DMS53 (cell line): ENCODE measurements around the gene SRPRA.
A peak's percentile ranks its signal among the peaks of the same experiment; 100 is the strongest.
"Not testable (repeated sequence)": the region's sequence is repeated elsewhere in the genome, so short reads cannot be mapped to it uniquely, and the experiment has no call there.

Experiments
- DNase-seq: peaks from one replicate; lab custom pipeline; 2025; lab: John Stamatoyannopoulos, UW

Gene SRPRA

DNA sequence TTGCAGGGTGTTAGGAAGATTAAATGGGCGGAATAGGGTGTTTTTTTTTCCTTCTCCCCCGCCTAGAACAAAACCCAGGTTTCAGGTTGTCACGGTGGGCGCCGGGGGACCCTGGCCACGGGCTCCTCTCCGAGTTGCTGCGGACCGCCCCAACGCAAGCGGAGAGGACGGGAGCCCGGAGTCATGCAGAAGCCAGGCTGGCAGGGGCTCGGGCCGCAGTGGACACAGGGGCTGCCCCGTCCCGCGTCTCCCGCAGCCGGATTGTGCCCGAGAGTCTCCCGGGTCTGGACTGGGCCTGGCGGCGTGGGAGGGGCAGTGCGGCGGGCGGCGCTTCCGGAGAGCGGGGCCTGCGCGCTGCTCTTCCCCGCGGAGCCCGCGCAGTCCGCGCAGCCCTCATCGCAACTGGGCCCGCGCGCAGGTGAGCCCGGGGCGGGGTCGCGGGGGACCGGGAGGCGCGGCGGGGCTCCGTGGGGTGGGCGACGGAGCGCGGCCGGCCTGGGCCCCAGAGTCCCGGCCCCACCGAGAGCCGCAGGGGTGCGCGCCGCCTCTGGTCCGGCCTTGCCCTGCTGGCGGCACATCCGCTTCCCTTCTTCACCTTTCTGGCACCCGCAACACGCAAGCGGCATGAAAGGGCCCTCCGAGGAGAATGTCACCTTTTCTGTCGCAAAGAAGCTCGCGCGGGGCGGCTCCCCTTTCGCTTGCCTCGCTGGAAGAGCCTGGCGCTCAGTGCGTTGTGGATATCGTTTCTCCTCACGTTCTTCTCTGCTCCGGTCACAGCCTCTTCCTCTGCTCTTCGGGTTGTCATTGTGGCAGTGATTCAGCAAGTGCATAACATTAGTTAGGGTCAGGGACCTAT lies 14.3 kb upstream of the SRPRA start, which contains the start of gene TIRAP:
TSS of gene TIRAP (plus strand) at position 358 of the 856 bp plus-strand sequence. CDS start 7,802 bp downstream, outside the sequence.
- peak; percentile 84 for DNase-seq

DNA sequence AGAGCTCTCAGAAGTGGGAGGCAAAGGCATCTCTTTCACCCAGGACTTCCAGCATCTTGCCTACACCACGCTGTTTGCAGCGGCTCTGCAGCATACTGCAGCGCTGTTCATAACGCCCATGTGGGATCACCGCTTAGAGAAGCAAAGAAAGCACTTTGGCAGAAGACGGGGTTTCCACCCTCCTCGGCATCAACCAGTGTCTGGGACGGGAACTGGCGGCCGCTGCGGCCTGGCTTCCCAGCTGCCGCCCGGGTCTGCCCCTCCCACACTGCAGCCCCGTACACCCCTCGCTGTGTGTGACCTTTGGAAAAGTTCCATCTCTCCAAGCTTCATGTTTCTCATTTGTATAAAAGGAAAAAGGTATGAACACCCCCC lies 13.7 kb upstream of the SRPRA start:
- peak; percentile 67 for DNase-seq

DNA sequence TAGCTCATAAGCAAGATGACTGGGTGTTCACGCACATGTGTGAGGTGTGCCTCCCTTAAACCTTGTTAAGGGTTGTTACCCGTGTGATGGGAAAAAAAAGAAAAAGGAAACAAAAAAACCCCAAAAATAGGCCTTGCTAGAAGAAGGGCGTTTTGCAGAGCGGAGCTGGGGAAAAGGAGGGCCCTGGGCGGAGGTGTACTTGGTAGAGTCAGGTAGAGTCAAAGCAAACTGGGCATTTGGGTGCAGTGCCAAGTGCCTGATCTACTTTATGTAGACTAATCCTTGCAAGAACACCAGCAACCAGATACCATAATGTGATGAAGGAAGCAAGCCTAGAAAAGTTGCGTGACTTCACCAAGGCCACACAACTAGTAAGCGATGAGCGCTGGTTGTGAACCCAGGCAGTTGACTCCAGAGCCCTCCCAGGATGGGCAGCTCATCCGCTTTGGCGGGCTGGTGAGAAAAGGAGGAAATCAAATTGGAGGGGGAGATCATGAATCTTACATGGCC lies 13.0 kb upstream of the SRPRA start:
- DNase-seq = no peak

DNA sequence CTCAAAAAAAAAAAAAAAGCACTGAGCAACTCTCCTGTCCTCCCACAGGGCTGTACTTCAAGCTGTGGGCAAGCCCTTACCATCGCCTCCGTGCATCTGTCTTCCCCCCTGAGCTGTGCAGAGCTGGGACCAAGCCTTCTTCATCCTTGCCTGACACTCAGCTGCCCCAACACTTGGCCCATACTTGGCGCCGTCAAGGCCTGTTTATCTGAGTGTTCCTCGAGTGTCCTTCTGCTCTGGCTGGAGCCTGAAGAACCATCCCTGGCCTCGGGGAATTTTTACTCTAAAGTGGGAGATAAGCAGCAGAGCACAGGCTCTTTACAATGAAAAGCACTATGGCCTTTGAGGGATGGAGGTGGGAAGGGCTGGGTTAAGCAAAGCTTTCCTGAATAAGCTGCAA lies 12.6 kb upstream of the SRPRA start:
- DNase-seq = no peak

DNA sequence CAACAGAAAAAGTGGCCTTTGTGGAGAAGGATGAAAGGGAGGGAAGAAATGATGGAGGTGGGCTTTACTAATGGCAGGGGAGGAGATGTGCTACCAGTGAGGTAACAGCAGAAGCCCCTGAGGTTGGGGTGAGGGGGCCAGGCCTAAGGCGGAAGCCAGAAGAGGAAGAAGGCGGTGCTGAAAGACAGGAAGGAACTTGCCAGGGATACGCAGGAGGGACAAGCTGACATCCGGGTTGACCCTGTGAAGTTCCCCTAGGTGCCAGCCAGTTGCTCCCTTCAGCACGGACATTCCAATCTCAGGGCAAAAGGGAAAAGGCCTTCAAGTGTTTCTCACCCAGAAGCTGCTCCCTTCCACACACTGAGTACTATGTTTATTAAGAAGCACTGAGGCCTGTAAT lies 11.9 kb upstream of the SRPRA start:
- no peak for DNase-seq

DNA sequence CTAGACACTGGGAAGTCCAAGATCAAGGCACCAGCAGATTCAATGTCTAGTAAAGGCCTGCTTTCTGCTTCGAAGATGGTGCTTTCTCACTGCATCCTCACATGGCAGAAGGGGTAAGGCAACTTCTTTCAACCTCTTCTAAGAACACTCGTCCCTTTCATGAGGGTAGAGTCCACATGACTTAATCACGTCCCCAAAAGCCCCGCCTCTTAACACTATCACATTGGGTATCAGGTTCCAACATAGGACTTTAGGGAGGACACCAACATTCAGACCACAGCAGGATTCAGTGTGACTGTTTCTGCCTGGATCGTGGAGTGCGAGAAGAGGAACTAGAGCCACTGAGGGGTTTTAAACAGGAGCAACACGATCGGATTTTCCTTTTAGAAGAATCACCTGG lies 10.5 kb upstream of the SRPRA start:
- no peak for DNase-seq

DNA sequence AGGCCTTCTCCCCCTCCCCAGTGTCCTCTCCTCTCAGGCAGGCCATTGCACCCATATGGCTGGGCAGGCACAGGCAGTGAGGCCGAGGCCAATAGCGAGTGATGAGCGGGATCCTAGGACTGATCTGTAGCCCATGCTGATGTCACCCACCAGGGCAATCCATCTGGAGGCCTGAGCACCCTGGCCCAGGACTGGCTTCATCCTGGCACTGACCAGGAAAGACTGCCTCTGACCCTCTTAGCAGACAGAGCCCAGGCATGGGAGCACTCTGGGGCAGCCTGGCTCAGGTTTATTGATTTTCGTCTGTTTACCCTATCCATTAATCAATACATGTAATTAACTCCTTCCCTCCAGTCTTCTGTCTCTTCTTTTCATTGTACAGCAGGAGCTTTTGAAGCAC lies 9.1 kb upstream of the SRPRA start:
- DNase-seq = no peak

DNA sequence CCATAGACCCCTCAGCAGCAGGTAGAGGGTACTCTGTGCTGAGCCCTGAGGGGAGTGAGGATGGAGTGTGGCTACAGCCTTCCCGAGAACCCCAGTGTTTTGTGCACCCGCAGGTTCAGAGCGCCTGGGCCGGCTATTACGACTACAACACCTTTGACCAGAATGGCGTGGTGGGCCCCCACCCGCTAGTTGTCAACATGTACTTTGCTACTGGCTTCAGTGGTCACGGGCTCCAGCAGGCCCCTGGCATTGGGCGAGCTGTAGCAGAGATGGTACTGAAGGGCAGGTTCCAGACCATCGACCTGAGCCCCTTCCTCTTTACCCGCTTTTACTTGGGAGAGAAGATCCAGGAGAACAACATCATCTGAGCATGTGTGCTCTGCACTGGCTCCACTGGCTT lies 8.6 kb upstream of the SRPRA start:
- DNase-seq = no peak

DNA sequence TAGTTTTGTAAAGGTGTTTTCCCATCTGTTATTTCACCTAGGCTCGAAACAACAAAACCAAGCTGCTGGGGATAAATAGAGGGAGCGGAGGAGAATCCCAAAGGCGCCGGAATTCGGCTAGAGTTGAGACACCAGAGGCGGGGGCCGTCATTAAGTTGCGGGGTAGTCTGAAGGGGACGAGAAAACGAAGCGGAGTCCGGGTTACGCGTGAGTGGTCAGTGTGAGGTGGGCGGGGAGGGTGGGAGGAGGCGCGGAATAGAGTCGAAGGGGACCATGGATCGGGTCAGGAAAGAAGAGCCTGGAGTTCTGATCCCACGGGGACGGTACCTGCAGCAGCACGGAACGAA lies 361 bp downstream of the SRPRA start:
- no peak for DNase-seq

DNA sequence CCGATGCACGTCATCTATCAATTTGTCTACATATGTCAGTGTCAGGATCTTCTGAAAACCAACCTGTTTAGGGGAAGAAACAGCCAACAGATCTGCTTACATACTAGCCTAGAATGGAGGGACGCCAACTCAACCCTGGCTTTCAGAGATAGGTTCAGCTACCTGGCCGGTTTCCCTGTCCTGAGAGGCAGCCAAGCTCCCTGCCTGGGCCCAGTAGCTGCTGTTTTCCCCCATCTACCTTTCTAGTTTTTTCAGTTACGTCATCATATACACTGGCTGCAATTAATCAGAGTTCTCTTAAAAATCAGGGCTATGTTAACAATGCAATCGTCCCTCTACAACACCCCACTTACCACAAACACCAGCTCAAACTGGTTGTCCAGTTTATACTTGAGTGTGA lies 1.0 kb downstream of the SRPRA start:
- peak; percentile 35 for DNase-seq

DNA sequence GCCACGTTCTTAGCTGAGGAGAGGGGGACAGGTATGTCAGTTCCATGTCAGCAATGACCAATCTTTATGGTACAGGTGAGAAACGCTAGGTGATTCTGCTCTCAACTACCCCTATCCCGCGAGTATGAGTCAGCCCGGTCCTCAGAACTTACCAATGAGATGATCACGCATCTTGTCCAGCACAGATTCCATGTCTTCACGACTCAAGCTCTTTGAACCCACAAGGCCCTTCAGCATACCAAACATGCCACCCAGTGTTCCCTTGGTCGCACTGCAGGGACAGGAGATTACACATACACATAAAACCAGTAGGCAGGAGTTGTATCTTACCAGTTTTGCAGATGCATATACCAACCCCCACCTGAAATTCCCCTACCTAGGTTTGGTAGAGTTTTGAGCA lies 2.9 kb downstream of the SRPRA start:
- DNase-seq = peak; percentile 27

DNA sequence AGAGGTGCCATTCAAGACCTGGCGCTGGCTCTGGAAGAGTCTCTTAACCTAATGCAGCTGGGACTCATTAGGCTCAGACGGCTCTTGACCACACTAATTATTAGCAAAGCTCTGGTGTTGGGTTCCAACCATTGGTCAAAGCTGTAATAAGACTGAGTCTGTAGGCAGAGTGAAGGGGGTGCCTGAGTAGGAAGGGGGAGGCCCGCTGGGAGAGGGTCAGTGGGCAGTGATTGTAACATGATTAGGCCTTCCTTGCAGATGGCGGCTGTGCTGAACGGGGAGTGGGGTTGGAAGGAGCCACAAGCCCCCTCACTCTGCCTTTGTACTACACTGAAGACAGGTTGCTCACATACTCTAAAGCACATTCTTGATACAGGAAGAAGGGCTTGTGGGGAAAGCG lies 5.2 kb downstream of the SRPRA start:
- no peak for DNase-seq

DNA sequence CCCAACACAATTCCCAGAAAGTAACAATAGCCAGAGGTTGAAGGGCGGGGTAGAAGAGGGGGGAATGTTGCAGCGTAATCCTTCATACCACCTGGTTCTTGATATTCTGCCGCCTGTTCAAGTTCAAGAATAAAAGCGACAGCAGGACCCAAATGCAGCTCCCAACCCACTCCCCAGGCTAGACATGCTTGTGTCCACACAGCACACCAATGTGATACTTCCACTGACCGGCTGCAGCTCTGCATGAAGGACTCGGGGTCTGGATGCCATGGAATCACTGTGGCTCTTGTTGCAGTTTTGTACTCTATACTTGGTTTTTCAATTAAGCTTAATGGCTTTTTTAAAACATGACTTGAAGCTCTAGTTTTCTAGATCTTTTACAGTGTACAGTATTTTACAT lies 6.5 kb downstream of the SRPRA start:
- DNase-seq = no peak

DNA sequence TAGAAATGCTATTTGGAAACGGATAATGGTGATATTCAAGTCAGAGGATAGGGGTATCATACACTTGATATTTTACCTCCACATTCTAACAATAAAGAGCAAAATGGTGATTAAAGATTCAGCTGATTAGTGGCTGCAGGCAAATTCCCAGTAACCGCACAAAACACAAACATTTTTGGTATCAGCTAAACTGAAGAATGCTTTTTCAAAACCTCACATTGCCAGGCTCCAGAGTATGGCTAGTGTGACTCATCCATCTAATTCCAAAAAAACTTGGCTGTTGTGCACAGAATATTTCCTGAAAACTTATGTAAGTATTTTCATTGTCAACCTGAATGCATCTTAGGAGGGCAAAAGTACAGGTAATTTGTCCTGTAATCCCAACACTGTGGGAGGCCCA lies 10.9 kb downstream of the SRPRA start:
- DNase-seq = no peak

DNA sequence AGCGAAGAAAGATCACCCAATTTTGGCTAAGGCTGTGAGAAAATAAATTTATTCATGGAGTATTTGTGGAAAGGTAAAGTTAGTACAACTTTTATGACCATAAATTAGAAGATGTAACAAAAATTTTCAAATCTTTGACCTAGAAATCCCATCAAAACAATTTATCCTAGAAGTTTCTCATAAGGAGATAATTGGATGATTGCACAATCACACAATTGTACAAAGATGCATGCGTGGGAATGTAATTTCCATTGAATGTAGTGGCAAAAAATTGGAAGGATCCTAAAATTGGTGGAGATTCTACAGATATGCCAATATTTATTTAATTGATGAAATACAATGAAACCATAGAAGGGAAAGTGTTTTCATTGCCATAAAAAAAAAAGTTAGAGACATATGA lies 11.6 kb downstream of the SRPRA start:
- DNase-seq = no peak

DNA sequence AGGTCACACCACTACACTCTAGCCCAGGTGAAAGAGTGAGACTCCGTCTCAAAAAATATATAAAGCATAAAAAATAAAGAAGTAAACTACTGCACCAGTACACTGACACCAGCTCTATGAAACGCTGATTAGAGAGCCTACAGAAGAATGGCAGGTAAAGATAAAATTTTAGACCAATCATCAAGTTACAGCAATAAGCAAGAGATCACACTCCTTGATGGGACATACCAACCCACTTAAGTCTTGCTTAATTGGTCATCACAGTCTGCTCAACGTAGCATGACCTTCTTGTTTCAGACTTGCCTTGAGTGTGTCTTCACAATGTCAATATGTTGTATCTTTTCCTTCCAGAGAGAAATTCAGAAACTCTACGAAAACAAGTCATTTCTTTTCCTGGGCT lies 12.5 kb downstream of the SRPRA start:
- no peak for DNase-seq

DNA sequence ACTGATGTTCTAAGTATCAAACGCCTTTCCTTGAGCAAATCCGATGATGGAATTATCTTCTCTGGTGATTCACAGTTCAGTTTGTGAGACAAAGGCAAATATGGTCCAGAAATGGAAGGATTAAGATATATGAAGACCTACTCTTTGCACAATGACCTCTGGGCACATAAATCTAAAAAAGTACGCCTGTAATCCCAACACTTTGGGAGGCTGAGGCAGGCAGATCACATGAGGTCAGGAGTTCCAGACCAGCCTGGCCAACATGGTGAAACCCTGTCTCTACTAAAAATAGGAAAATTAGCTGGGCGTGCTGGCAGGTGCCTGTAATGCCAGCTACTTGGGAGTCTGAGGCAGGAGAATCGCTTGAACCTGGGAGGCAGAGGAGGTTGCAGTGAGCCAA lies 13.2 kb downstream of the SRPRA start:
- not testable (repeated sequence) for DNase-seq

DNA sequence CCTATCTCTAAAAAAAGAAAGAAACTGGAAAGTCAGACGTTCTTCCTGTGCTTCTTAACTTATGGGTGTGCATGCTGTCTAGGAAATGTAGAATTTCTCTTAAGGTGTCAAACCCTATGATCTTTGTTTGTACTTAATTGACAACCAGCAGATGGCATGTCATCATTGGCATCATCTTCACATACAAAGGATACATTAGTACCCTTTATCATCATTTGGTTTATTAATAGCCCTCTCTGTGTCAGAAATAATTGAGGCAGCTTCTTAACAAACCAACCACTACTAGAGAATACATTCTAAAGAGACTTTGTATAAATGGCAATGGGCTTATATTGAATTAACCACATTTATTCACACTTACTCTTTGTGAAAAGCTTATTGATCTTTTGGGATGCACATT lies 13.9 kb downstream of the SRPRA start:
- no peak for DNase-seq

DNA sequence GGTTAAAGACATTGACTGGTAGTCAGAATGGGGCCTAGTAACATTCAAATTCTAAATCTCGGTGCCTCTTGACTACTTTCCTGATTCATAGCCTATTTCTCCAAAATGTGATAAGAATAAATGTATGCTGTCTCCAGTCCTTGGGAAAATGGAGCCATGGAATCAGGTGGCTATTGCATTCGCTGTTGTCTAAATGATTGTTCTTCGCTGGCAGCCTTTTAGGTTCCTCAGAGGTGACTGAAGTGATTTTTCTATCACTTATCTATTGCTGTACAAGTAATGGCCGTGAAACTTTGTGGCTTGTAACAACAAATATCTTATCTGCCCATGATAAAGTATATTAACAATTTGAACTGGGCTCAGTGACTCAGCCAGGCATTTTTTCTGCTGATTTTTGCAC lies 15.4 kb downstream of the SRPRA start:
- no peak for DNase-seq

DNA sequence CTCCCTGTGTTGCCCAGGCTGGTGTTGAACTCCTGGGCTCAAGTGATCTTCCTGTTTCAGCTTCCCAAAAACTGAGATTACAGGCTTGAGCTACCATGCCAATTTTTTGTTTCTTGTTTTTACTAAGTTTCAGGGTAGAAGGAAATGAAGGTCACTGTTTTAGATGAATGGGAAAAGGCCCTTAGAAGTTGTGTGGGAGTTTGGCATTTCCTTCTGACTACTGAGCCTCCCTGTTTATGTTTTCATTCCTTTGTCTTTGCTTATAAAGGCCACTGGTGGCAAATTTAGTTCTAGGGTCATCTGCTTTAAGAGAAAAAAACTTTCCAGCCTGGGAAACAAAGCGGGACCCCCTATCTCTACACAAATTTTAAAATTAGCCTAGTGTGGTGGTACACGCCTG lies 22.1 kb downstream of the SRPRA start:
- no peak for DNase-seq

DNA sequence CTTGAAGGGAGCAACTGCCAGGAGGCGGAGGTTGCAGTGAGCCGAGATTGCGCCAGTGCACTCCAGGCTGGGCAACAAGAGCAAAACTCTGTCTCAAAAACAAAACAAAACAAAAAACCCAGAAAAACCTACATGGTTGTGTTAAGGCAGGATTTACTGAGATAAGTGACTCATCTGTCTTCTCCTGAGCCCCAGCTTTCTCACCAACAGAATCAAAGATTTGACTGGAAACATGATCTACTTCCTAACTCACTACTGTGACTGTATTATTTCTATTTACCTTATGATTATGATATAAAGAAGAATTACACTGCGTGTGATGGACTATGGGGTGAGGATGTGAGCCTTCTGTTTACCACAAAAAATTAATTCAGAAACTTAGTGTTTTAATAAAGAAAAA lies 35.3 kb downstream of the SRPRA start:
- no peak for DNase-seq

DNA sequence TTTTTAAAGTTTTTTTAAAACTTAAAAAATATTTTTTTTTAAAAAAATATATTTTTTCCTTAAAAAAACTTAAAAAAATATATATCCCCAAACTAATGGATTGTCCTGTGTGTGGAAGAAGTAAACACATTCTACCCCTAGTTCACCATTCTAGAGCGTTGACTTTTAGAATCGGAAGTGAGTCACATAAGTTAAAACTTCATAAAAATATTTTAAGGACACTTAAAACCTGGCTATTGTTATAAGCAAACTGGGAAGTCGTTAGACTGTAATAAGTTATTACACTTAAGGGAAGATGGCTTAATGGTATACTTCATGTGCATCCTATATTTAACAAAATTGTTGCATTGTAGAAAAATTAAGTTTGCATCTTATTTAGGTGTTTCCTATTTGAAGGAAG lies 36.0 kb downstream of the SRPRA start:
- no peak for DNase-seq

DNA sequence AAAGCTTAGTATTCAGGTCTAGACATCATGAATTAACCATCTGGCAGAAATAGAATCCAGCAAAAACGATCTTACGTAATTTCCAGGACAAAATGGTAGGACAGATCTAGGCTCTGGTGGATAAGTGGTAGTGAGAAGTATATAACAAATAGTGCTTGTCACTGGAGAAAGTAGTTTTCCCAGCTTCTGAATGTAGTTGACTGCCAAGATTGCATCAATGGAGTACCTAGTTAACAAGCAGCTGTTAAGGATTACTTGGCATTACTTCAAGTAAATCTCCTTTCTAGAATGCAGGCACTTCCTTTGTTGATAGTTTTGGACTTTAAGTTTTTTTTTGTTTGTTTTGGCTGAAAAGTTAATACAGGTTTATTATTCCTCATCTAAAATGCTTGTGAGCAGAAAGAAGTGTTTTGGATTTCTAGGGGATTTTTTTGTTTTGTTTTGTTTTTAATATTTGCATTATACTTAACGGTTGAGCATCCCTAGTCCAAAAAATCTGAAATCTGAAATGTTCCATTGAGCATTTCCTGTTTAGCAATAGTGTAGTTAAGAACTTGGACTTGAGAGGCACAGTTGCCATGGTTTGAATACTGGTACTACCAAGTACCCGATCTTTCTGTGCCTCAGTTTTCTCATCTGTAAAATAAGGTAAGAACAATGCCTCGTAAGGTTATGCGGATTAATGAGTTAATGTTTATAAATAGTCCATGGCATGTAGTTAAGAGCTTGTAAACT lies 36.8 kb downstream of the SRPRA start:
- DNase-seq = peak; percentile 21
